WTC11 (cell line): ENCODE results near the gene RGCC. TPM values are rescaled to one million over a fixed set of nuclear protein-coding genes. Genes with fewer than 3 reads are reported as not detected.

Source experiments
- ATAC-seq: fragments of 200-7000 bp; cut with Tn5 transposase; 2 replicates; pipeline ENCODE4 v1.10.0; 2021; ENCODE audit warnings: mild to moderate bottlenecking, moderate library complexity
- CTCF ChIA-PET: fragments of 300-600 bp; sonication (Branson Sonifier 250); formaldehyde crosslinking; loops from one replicate; lab custom pipeline; 2021; ENCODE audit warnings: antibody characterized with exemption; lab: Charles Lee
- POLR2A ChIA-PET: fragments of 350-600 bp; sonication (Branson Sonifier 250); formaldehyde crosslinking; loops from one replicate; lab custom pipeline; 2021; ENCODE audit warnings: antibody characterized with exemption; lab: Charles Lee
- DNase-seq: peaks from one replicate; pipeline ENCODE4 v3.0.0; 2021; ENCODE audit warnings: low spot score
- H3K27ac Mint-ChIP-seq: 2 replicates; pipeline ENCODE4 v1.8.0; 2021; ENCODE audit warnings: mixed read lengths
- H3K27me3 Mint-ChIP-seq: 2 replicates; pipeline ENCODE4 v1.8.0; 2021; ENCODE audit warnings: low read depth, mild to moderate bottlenecking, moderate library complexity, mixed read lengths
- H3K36me3 Mint-ChIP-seq: 2 replicates; pipeline ENCODE4 v1.8.0; 2021; ENCODE audit warnings: mixed read lengths
- H3K4me1 Mint-ChIP-seq: 2 replicates; pipeline ENCODE4 v1.8.0; 2022; ENCODE audit warnings: mixed read lengths
- H3K4me3 Mint-ChIP-seq: 2 replicates; pipeline ENCODE4 v1.8.0; 2021; ENCODE audit warnings: mild to moderate bottlenecking, moderate library complexity, mixed read lengths
- H3K9me3 Mint-ChIP-seq: 2 replicates; pipeline ENCODE4 v1.8.0; 2021; ENCODE audit warnings: mixed read lengths
- EMX1 ChIP-seq: fragments of 250-450 bp; sonication (Bioruptor Pico); IDR thresholded peaks from 2 replicates; pipeline ENCODE4 v1.8.0; 2021; ENCODE audit warnings: mild to moderate bottlenecking
- ETV6 ChIP-seq: sonication (generic); formaldehyde crosslinking; IDR thresholded peaks from 2 replicates; pipeline ENCODE4 v1.8.1; 2022; ENCODE audit warnings: mild to moderate bottlenecking, missing genetic modification reagents
- FOXJ3 ChIP-seq: sonication (generic); formaldehyde crosslinking; IDR thresholded peaks from 2 replicates; pipeline ENCODE4 v1.9.0; 2021; ENCODE audit warnings: missing genetic modification reagents, mild to moderate bottlenecking, borderline replicate concordance
- FOXK1 ChIP-seq: sonication (generic); formaldehyde crosslinking; IDR thresholded peaks from 2 replicates; pipeline ENCODE4 v1.8.0; 2022; ENCODE audit warnings: mild to moderate bottlenecking, moderate library complexity, missing genetic modification reagents
- FOXP1 ChIP-seq: sonication (generic); formaldehyde crosslinking; IDR thresholded peaks from 2 replicates; pipeline ENCODE4 v1.8.0; 2022; ENCODE audit warnings: missing genetic modification reagents, mild to moderate bottlenecking, moderate library complexity, borderline replicate concordance
- GRHL2 ChIP-seq: fragments of 250-450 bp; sonication (Bioruptor Pico); IDR thresholded peaks from 2 replicates; pipeline ENCODE4 v1.8.0; 2022; ENCODE audit warnings: mild to moderate bottlenecking, moderate library complexity; ENCODE audit not compliant: insufficient replicate concordance, severe bottlenecking
- JUN ChIP-seq: sonication (generic); formaldehyde crosslinking; IDR thresholded peaks from 2 replicates; pipeline ENCODE4 v1.8.0; 2023; ENCODE audit warnings: mild to moderate bottlenecking, missing genetic modification reagents
- RELA ChIP-seq: sonication (generic); formaldehyde crosslinking; IDR thresholded peaks from 2 replicates; pipeline ENCODE4 v1.8.1; 2022; ENCODE audit warnings: missing genetic modification reagents, mild to moderate bottlenecking, borderline replicate concordance
- SOX15 ChIP-seq: fragments of 250-450 bp; sonication (Bioruptor Pico); IDR thresholded peaks from 2 replicates; pipeline ENCODE4 v1.9.0; 2021; ENCODE audit warnings: mild to moderate bottlenecking
- SP1 ChIP-seq: sonication (generic); formaldehyde crosslinking; conservative IDR thresholded peaks from 2 replicates; pipeline ENCODE4 v1.8.1; 2022; ENCODE audit warnings: missing genetic modification reagents
- TCF7 ChIP-seq: sonication (generic); formaldehyde crosslinking; IDR thresholded peaks from 2 replicates; pipeline ENCODE4 v1.8.0; 2022; ENCODE audit warnings: mild to moderate bottlenecking, low read depth, missing genetic modification reagents, moderate library complexity
- TP53 ChIP-seq: sonication (generic); formaldehyde crosslinking; IDR thresholded peaks from 2 replicates; pipeline ENCODE4 v1.8.1; 2023; ENCODE audit warnings: mild to moderate bottlenecking, missing genetic modification reagents
- ZBTB21 ChIP-seq: sonication (generic); formaldehyde crosslinking; IDR thresholded peaks from 2 replicates; pipeline ENCODE4 v1.8.1; 2023; ENCODE audit warnings: mild to moderate bottlenecking, missing genetic modification reagents, borderline replicate concordance
- ZNF121 ChIP-seq: sonication (generic); formaldehyde crosslinking; IDR thresholded peaks from 2 replicates; pipeline ENCODE4 v1.8.0; 2023; ENCODE audit warnings: missing genetic modification reagents
- ZNF219 ChIP-seq: sonication (generic); formaldehyde crosslinking; IDR thresholded peaks from 2 replicates; pipeline ENCODE4 v1.8.0; 2023; ENCODE audit warnings: missing genetic modification reagents, mild to moderate bottlenecking, borderline replicate concordance
- ZNF317 ChIP-seq: sonication (generic); formaldehyde crosslinking; IDR thresholded peaks from 2 replicates; pipeline ENCODE4 v1.8.1; 2023; ENCODE audit warnings: low read depth, mild to moderate bottlenecking, moderate library complexity, missing genetic modification reagents, borderline replicate concordance
- ZNF671 ChIP-seq: fragments of 250-450 bp; sonication (Bioruptor Pico); IDR thresholded peaks from 2 replicates; pipeline ENCODE4 v1.8.0; 2021; ENCODE audit warnings: mild to moderate bottlenecking
- total RNA-seq: library from RNA; stranded (reverse); gene quantifications from 3 replicates; pipeline ENCODE4 v1.2.3, GENCODE V29; 2021
- TF ChIP-seq, protein P1 (sequence below): sonication (generic); formaldehyde crosslinking; IDR thresholded peaks from 2 replicates; pipeline ENCODE4 v1.8.0; 2022; ENCODE audit warnings: mild to moderate bottlenecking, missing genetic modification reagents
- TF ChIP-seq, protein P2 (sequence below): fragments of 250-450 bp; sonication (Bioruptor Pico); IDR thresholded peaks from 2 replicates; pipeline ENCODE4 v1.9.0; 2021; ENCODE audit warnings: mild to moderate bottlenecking, borderline replicate concordance
- TF ChIP-seq, protein P3 (sequence below): sonication (generic); formaldehyde crosslinking; IDR thresholded peaks from 2 replicates; pipeline ENCODE4 v1.8.0; 2022; ENCODE audit warnings: mild to moderate bottlenecking, missing genetic modification reagents
- TF ChIP-seq, protein P4 (sequence below): sonication (generic); formaldehyde crosslinking; IDR thresholded peaks from 2 replicates; pipeline ENCODE4 v1.8.1; 2023; ENCODE audit warnings: mild to moderate bottlenecking, missing genetic modification reagents, borderline replicate concordance
- TF ChIP-seq, protein P5 (sequence below): fragments of 250-450 bp; sonication (Bioruptor Pico); IDR thresholded peaks from 2 replicates; pipeline ENCODE4 v1.9.0; 2021; ENCODE audit warnings: mild to moderate bottlenecking
- TF ChIP-seq, protein P6 (sequence below): fragments of 250-450 bp; sonication (Bioruptor Pico); IDR thresholded peaks from 2 replicates; pipeline ENCODE4 v2.1.2; 2022; ENCODE audit warnings: mild to moderate bottlenecking, moderate library complexity

The RGCC gene
- total RNA-seq, 1 experiment from 2014 or later, result 0.48 TPM

DNA sequence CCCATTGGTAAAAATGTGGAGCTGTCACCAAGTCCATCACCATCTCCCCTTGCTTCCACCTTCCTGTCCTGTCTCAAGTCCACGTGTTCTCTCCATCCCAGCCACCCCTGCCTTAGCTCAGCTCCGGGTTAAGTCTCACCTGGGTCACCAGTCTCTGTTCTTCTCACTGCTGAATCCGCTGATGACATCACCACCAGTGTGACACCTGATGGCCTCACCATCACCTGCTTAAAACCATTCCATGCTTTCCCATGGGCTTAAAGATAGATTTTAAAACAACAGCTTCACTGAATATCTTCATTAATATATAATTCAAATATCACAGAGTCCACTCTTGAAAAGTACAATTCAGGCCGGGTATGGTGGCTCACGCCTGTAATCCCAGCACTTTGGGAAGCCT is 42.1 kb downstream of the RGCC start:
- Mint-ChIP-seq H3K27me3 (peaks cover 9% of the 10 kb centered on the region), H3K4me3 (no peak overlapping the region), H3K27ac (no peak overlapping the region)
- no peak for ATAC-seq
- TF ChIP-seq FOXP1, result no peak
- TF ChIP-seq RELA, result no peak
- TF ChIP-seq, protein P1, sequence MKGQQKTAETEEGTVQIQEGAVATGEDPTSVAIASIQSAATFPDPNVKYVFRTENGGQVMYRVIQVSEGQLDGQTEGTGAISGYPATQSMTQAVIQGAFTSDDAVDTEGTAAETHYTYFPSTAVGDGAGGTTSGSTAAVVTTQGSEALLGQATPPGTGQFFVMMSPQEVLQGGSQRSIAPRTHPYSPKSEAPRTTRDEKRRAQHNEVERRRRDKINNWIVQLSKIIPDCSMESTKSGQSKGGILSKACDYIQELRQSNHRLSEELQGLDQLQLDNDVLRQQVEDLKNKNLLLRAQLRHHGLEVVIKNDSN, result no peak
- TF ChIP-seq ZNF121, result no peak
- TF ChIP-seq EMX1 (CRISPR knock-in tag), result no peak
- TF ChIP-seq FOXK1, result no peak
- TF ChIP-seq, protein P2, sequence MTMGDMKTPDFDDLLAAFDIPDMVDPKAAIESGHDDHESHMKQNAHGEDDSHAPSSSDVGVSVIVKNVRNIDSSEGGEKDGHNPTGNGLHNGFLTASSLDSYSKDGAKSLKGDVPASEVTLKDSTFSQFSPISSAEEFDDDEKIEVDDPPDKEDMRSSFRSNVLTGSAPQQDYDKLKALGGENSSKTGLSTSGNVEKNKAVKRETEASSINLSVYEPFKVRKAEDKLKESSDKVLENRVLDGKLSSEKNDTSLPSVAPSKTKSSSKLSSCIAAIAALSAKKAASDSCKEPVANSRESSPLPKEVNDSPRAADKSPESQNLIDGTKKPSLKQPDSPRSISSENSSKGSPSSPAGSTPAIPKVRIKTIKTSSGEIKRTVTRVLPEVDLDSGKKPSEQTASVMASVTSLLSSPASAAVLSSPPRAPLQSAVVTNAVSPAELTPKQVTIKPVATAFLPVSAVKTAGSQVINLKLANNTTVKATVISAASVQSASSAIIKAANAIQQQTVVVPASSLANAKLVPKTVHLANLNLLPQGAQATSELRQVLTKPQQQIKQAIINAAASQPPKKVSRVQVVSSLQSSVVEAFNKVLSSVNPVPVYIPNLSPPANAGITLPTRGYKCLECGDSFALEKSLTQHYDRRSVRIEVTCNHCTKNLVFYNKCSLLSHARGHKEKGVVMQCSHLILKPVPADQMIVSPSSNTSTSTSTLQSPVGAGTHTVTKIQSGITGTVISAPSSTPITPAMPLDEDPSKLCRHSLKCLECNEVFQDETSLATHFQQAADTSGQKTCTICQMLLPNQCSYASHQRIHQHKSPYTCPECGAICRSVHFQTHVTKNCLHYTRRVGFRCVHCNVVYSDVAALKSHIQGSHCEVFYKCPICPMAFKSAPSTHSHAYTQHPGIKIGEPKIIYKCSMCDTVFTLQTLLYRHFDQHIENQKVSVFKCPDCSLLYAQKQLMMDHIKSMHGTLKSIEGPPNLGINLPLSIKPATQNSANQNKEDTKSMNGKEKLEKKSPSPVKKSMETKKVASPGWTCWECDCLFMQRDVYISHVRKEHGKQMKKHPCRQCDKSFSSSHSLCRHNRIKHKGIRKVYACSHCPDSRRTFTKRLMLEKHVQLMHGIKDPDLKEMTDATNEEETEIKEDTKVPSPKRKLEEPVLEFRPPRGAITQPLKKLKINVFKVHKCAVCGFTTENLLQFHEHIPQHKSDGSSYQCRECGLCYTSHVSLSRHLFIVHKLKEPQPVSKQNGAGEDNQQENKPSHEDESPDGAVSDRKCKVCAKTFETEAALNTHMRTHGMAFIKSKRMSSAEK (CRISPR knock-in tag), result no peak
- TF ChIP-seq JUN (CRISPR knock-in tag), result no peak
- no peak for TF ChIP-seq ZNF671 (CRISPR knock-in tag)
- no peak for TF ChIP-seq ZNF219 (CRISPR knock-in tag)
- TF ChIP-seq, protein P3, sequence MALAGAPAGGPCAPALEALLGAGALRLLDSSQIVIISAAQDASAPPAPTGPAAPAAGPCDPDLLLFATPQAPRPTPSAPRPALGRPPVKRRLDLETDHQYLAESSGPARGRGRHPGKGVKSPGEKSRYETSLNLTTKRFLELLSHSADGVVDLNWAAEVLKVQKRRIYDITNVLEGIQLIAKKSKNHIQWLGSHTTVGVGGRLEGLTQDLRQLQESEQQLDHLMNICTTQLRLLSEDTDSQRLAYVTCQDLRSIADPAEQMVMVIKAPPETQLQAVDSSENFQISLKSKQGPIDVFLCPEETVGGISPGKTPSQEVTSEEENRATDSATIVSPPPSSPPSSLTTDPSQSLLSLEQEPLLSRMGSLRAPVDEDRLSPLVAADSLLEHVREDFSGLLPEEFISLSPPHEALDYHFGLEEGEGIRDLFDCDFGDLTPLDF (CRISPR knock-in tag), result no peak
- no peak for TF ChIP-seq GRHL2 (CRISPR knock-in tag)
- no peak for TF ChIP-seq ETV6 (CRISPR knock-in tag)
- no peak for TF ChIP-seq FOXJ3 (CRISPR knock-in tag)
- no peak for TF ChIP-seq ZBTB21 (CRISPR knock-in tag)
- TF ChIP-seq TCF7, result no peak
- TF ChIP-seq, all 79 proteins: peak for 0
- peaks cover 12% of the 10 kb centered on the region for H3K9me3 Mint-ChIP-seq
- H3K36me3 Mint-ChIP-seq, result peaks cover 3% of the 10 kb centered on the region; the same call in 1 of the 2 replicates
- POLR2A ChIA-PET, result no interaction called here
- DNase-seq, result no peak
- H3K4me1 Mint-ChIP-seq, result peaks cover 3% of the 10 kb centered on the region; the same call in 1 of the 2 replicates
- CTCF ChIA-PET, result no interaction called here

DNA sequence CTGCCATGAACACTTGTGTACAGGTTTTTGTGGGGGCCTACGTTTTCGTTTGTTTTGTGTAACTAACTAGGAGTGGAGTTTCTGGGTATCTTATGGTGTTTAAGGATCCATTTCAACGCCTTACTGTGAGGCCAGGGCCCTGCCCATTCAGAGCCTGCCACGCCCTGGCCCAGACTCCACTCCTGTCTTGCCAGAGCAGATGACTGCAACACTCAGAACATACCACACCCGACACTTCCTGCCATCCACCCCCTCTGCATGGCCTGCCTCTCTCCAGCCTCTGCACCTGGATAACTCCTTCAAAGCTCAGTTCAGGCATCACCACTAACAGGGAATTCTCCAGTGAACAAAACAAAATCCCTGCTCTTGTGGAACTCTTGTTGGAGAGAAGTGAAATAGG is 43.2 kb downstream of the RGCC start:
- POLR2A ChIA-PET, result no interaction called here
- Mint-ChIP-seq H3K36me3 (peaks cover 6% of the 10 kb centered on the region), H3K9me3 (peaks cover 21% of the 10 kb centered on the region)

More for the DNA sequence above, 43.2 kb downstream of the RGCC start:
- DNase-seq (no peak), ATAC-seq (no peak)
- Mint-ChIP-seq H3K4me1 (peaks cover 3% of the 10 kb centered on the region; the same call in 1 of the 2 replicates), H3K4me3 (no peak overlapping the region), H3K27me3 (peaks cover 17% of the 10 kb centered on the region), H3K27ac (no peak overlapping the region)
- CTCF ChIA-PET, result no interaction called here
- TF ChIP-seq, protein P4, sequence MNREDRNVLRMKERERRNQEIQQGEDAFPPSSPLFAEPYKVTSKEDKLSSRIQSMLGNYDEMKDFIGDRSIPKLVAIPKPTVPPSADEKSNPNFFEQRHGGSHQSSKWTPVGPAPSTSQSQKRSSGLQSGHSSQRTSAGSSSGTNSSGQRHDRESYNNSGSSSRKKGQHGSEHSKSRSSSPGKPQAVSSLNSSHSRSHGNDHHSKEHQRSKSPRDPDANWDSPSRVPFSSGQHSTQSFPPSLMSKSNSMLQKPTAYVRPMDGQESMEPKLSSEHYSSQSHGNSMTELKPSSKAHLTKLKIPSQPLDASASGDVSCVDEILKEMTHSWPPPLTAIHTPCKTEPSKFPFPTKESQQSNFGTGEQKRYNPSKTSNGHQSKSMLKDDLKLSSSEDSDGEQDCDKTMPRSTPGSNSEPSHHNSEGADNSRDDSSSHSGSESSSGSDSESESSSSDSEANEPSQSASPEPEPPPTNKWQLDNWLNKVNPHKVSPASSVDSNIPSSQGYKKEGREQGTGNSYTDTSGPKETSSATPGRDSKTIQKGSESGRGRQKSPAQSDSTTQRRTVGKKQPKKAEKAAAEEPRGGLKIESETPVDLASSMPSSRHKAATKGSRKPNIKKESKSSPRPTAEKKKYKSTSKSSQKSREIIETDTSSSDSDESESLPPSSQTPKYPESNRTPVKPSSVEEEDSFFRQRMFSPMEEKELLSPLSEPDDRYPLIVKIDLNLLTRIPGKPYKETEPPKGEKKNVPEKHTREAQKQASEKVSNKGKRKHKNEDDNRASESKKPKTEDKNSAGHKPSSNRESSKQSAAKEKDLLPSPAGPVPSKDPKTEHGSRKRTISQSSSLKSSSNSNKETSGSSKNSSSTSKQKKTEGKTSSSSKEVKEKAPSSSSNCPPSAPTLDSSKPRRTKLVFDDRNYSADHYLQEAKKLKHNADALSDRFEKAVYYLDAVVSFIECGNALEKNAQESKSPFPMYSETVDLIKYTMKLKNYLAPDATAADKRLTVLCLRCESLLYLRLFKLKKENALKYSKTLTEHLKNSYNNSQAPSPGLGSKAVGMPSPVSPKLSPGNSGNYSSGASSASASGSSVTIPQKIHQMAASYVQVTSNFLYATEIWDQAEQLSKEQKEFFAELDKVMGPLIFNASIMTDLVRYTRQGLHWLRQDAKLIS (CRISPR knock-in tag), result no peak
- TF ChIP-seq SOX15 (CRISPR knock-in tag), result no peak
- no peak for TF ChIP-seq TP53 (CRISPR knock-in tag)
- no peak for TF ChIP-seq RELA
- TF ChIP-seq, protein P5, sequence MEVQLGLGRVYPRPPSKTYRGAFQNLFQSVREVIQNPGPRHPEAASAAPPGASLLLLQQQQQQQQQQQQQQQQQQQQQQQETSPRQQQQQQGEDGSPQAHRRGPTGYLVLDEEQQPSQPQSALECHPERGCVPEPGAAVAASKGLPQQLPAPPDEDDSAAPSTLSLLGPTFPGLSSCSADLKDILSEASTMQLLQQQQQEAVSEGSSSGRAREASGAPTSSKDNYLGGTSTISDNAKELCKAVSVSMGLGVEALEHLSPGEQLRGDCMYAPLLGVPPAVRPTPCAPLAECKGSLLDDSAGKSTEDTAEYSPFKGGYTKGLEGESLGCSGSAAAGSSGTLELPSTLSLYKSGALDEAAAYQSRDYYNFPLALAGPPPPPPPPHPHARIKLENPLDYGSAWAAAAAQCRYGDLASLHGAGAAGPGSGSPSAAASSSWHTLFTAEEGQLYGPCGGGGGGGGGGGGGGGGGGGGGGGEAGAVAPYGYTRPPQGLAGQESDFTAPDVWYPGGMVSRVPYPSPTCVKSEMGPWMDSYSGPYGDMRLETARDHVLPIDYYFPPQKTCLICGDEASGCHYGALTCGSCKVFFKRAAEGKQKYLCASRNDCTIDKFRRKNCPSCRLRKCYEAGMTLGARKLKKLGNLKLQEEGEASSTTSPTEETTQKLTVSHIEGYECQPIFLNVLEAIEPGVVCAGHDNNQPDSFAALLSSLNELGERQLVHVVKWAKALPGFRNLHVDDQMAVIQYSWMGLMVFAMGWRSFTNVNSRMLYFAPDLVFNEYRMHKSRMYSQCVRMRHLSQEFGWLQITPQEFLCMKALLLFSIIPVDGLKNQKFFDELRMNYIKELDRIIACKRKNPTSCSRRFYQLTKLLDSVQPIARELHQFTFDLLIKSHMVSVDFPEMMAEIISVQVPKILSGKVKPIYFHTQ (CRISPR knock-in tag), result no peak
- TF ChIP-seq, protein P6, sequence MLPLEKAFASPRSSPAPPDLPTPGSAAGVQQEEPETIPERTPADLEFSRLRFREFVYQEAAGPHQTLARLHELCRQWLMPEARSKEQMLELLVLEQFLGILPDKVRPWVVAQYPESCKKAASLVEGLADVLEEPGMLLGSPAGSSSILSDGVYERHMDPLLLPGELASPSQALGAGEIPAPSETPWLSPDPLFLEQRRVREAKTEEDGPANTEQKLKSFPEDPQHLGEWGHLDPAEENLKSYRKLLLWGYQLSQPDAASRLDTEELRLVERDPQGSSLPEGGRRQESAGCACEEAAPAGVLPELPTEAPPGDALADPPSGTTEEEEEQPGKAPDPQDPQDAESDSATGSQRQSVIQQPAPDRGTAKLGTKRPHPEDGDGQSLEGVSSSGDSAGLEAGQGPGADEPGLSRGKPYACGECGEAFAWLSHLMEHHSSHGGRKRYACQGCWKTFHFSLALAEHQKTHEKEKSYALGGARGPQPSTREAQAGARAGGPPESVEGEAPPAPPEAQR (CRISPR knock-in tag), result no peak
- TF ChIP-seq ZNF317 (CRISPR knock-in tag), result no peak
- TF ChIP-seq TCF7, result no peak
- no peak for TF ChIP-seq SP1 (CRISPR knock-in tag)
